Measurements from ENCODE around the gene METTL26.

DNA sequence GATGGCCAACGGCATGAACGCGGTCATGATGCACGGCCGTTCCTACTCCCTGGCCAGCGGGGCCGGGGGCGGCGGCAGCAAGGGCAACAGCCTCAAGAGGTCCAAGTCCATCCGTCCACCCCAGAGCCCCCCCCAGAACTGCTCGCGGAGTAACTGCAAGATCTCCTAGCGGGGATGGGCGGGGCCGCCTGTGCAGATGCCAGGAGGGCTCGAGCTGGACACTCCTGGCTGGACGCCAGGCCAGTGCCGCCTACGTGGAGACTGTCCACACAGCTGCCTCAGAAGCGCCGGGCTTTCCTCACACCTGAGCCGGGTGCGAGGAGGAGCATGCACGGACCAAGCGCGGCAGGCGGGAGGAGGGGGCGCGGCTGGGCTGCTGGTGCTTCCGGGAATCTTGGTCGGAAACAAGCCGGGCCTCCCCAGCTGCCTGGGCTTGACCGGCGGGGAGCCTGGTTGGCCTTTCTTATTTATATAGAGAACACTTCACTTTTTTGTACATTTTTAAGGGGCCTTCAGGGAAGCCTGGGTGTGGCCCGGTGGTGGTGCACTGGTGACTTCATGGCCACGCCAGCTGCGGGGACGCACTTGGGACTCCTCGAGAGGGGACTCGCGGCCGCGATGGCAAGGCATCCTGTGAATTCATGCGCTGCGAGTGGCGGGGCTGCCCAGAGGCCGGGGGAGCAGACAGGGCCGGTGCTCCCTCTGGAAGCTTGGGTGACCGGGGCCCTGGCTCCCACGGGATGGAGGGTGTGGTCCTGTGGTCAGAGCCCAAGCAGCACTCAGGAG lies 8.5 kb downstream of the METTL26 start:
- TF ChIP-seq, protein P1, sequence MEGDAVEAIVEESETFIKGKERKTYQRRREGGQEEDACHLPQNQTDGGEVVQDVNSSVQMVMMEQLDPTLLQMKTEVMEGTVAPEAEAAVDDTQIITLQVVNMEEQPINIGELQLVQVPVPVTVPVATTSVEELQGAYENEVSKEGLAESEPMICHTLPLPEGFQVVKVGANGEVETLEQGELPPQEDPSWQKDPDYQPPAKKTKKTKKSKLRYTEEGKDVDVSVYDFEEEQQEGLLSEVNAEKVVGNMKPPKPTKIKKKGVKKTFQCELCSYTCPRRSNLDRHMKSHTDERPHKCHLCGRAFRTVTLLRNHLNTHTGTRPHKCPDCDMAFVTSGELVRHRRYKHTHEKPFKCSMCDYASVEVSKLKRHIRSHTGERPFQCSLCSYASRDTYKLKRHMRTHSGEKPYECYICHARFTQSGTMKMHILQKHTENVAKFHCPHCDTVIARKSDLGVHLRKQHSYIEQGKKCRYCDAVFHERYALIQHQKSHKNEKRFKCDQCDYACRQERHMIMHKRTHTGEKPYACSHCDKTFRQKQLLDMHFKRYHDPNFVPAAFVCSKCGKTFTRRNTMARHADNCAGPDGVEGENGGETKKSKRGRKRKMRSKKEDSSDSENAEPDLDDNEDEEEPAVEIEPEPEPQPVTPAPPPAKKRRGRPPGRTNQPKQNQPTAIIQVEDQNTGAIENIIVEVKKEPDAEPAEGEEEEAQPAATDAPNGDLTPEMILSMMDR (IDR thresholded peaks at IDR 0.05): no peak
- TF ChIP-seq POLR2AphosphoS5 (IDR thresholded peaks at IDR 0.05) (no peak), POLR2A (IDR thresholded peaks at IDR 0.05) (no peak)

Measured in breast epithelium (tissue), 3 donors.